IPS-11a (cell line): ENCODE results near the gene SP2.

Experiments used
- H3K4me3 ChIP-seq: one replicate; pipeline ENCODE4 v1.5.1; 2013; ENCODE audit warnings: low read depth, low read length, control low read depth

The SP2 gene

GRCh38 chr17:47895856-47896671 is at the start of gene SP2:
Gene SP2 (plus strand): TSS chr17:47896236. CDS start chr17:47896287, 51 bp downstream.
- peak within 1 kb of the TSS; percentile 89 for H3K4me3 ChIP-seq

DNA sequence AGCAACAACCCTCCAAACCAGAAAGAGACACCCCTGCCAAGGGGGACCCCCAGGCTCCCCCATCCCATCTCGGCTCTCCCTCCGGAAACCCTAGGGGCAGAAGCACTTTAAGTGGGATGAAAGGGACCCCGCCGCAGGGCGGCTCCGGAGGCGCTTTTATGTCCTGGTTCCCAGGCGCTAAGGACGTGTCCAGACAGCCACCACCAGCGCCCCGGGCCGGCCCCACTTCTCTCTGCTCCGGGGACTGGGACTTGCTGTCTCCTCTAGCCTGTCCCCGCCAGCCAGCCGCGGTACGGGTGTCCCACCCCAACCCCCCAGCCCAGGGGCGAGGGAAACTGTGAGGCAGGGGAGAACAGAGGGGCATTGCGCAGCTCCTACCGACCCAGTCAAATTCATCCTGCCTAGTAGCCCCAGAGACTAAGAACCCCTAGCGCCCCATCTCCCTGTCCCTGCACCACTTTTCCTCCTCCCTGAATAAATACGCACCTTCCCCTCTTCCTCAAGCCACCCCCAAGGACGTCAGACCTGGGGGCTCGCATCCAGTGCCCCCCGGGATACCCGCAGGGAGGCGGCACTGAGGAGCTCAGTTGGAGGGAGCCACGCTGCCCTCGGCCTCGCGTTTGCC is 49.2 kb upstream of the SP2 start:
- H3K4me3 ChIP-seq = no peak overlapping the region

DNA sequence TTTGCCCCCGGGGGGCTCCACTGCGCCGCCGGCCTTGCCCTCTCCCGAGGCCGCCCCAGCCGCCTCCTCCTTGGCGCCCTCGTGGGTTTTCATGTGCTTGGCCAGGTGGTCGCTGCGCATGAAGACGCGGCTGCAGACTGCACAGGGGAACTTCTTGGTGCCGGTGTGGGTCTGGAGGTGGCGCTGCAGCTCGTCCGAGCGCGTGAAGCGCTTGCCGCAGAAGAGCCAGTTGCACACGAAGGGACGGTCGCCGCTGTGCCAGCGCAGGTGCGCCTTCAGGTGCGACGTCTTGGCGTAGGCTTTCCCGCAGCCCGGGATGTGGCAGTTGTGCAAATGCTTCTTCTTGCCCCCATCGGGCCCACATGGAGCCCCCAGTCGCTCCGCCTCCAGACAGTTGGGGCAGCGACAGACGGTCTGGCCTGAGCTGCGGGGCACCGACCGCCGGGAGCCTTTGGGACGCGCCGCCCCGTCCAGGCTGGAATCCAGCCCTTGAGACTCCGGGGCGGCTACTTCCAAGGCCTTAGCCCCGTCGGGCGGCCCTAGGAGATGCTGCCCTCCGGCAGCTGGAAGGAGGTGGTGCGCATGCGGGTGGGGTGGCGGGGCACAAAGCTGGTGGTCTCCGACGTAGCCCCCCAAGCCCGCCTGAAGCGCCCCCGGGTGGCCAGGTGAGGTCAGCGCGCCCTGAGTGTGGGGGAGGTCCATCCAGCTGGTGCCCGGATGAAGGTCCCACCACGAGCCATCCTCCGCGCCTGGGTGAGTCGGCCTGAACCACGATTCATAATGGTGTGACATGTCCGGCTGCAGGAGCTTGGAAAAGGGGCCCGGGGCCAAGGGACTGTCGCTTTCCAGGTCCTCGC is 48.5 kb upstream of the SP2 start:
- peak overlapping the region; percentile 35 for H3K4me3 ChIP-seq

DNA sequence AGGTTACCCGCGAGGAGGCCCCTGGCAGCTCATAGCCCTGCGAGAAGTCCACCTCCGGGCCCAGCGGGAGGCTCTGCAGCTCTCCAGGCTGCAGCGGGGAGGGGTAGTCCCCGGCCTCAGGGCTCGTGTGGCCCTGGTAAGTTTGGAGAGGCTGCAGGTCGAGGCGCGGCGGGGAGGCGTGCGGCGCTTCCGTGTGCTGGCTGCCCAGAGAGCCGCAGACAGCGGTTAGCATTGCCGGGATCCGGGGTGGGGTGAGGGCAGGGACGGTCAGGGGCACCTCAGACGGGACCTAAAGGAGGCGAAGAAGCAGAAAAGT is 47.9 kb upstream of the SP2 start:
- peak overlapping the region; percentile 35 for H3K4me3 ChIP-seq

DNA sequence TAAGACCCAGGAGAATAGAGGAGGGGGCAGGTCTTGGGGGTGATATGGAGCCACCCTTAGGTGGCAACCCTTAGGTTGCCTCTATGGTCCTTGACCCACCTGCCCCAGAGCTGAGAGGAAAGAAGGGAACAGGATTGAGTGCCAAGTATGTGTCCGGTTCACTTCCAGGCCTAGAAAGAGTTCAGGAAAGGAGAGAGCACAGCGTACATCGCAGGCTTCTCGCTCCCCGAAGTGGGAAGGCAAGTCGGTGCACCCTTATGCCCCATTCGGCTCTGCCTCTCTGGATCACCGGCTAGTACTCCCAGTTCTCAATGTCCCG is 45.7 kb upstream of the SP2 start:
- peak overlapping the region; percentile 27 for H3K4me3 ChIP-seq

- H3K4me3 ChIP-seq = peak within 1 kb of the TSS; percentile 48
These were observed 45.1 kb upstream of the SP2 start, which contains the start of gene SP6 for GRCh38 chr17:47850692-47851573. Gene SP6 (minus strand): TSS chr17:47851163. CDS start chr17:47848429, 2,734 bp downstream.

DNA sequence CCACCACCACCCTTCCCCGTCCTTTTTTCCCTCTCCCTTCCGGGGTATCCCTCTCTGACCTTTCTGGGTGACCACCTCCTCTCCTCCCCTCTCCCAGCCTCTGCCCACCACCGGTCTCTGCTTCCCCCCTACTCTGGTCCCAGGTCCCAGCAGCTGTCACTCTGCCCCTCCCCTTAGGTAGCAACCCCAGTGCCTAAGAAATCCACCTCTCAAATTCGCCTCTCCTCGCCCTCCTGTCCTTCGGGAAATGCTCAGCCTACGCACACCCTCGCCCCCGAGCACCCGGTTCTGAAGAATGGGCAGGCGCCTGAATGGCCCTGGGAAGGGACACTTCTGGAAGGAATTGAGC is 44.3 kb upstream of the SP2 start:
- no peak overlapping the region for H3K4me3 ChIP-seq

GRCh38 chr17:47852113-47852949 is 43.7 kb upstream of the SP2 start:
- H3K4me3 ChIP-seq = no peak overlapping the region

- H3K4me3 ChIP-seq = no peak overlapping the region
These were observed 42.4 kb upstream of the SP2 start for GRCh38 chr17:47853616-47854015.

DNA sequence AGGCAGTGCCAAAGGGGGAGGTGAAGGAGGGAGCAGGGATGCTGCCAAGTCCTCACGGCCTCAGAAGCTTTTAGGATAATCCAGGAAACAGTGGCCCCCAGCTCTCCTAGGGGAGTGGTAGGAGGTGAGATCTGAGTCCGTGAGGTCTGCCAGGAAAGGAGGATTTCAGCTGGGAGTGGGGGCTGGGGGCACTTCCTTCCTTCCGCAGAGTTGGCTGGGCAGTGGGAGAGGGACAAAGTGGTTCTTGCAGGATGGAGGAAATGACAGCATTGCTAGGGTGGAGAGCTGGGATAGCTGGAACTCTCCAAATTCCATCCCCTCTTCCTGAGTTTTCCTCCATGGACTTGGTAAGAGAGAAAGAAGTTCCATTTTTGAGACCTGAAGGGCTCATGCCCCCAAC is 40.3 kb upstream of the SP2 start:
- H3K4me3 ChIP-seq = no peak overlapping the region

DNA sequence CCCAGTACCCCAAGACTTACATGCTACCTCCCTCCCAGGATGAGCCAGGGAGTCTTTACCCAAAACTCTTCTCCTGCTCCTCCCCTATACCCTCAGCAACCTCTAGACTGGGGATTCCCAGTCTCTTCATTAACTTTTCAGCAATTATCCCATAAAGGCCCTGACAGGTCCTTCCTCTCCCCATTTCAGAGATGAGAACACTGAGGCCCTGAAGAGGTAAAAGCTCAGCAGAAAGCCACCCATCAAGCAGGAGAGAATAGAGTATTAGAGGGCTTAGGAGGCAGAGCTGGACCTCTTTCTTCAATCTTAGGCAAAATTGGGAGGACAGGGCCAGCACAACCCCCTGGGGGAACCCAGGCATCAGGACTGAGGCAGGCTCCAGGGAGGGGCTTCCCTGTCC is 39.2 kb upstream of the SP2 start:
- no peak overlapping the region for H3K4me3 ChIP-seq

- no peak overlapping the region for H3K4me3 ChIP-seq
These were observed 38.2 kb upstream of the SP2 start for GRCh38 chr17:47857551-47858455.

- no peak overlapping the region for H3K4me3 ChIP-seq
These were observed 35.6 kb upstream of the SP2 start for GRCh38 chr17:47860386-47860785.

DNA sequence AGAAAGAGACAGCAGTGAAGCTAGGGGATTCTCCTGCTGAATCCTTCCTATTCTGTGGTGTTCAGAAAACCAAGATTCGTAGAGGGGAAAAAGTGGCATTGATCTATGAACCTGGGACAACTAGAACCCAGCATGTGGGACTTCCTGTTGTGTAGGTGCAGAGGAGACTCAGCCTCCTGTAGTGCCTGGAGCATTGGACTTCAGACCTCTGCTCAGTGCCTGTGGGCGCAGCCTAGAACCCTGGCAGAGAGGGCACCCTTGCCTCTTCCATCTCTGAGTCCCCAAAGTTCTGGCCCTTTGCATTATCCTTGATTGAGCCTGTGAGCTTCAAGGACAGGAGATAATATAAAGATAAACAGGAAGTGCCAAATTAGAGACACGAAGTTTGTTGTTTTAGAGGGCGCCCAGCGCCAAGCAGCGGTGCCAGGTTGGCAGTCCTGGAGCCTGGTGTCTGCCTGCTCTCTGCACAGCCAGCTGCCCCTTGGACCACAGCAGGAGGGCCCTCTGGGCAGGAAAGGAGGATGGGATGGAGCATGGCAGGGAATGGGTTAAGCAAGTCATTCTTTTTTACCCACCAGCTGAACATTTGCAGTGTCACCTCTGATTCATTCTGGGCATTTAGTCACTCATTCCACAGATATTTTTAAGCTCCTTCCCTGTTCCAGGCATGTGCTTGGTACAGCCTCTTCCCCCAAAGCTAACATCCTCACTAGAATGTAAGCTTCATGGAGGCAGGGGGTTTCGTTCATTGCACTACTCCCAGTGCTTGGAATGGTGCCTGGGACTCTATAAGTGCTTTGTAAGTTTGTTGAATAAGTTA is 33.2 kb upstream of the SP2 start:
- H3K4me3 ChIP-seq = no peak overlapping the region

DNA sequence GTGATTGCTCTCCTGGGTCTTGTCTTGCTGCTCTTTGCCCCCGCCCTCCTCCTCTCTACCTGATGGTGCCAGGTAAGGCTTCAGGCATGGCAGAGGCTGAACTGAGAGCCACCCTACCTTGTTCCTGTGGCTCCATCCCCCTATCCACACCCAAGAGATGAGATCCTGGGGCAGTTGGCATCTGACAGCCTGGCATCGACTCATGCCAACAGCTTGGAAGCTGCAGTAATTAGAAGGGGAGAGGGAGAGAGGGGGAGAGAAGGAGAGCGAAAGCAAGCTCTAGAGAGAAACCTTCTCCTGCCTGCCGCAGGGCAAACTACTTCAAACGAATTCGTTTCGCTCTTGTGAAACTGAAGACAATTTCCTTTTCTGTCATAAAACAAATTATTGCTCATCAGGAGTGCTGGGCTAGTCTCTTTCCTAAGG is 31.2 kb upstream of the SP2 start:
- no peak overlapping the region for H3K4me3 ChIP-seq

DNA sequence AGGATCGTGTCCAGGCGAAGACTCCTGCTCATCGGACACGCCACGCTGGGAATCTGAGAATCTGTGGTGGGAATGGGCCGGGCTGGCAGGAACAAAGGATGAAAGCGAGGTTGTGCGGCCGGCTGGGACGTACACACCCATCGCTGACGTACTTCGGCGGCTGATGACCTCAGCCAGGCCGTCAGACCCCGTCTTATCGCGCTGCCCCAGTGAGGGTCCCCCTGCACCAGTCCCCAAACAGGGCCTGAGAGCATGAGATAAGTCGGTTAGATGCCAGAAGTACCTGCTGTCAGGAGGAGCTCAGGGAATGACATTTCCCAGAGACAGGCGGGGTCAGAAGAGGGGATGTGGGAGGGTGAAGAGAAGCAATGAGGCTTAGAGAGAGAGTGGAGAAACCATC is 29.1 kb upstream of the SP2 start:
- no peak overlapping the region for H3K4me3 ChIP-seq

- H3K4me3 ChIP-seq = no peak overlapping the region
These were observed 28.1 kb upstream of the SP2 start for GRCh38 chr17:47867813-47868533.

- H3K4me3 ChIP-seq = no peak overlapping the region
These were observed 26.9 kb upstream of the SP2 start for GRCh38 chr17:47869114-47869513.
